Measurements from ENCODE around the gene TDRD1. TPM values are rescaled to one million over a fixed set of nuclear protein-coding genes. Genes with fewer than 3 reads are reported as not detected.

Gene TDRD1
- total and polyA plus RNA-seq, 2 donors (not counting 3 experiments of a cell fraction or from before 2014, with no cell fraction given), result not detected

GRCh38 chr10:114167985-114168384, 11.2 kb upstream of the TDRD1 start:
- intact Hi-C loops (cut with micrococcal nuclease), result no loop called here
- H3K79me2 ChIP-seq (ENCODE audit: control insufficient read depth, insufficient read depth, low read length), result peaks cover 25% of the 10 kb centered on the region
- no peaks in the 10 kb centered on the region for H3K9me1 ChIP-seq (replicated peaks; ENCODE audit: control insufficient read depth, extremely low read depth, insufficient read depth, low read length)
- no peak overlapping the region for H2AFZ ChIP-seq (ENCODE audit: low read depth, low read length)
- peaks cover 10% of the 10 kb centered on the region for H3K4me1 ChIP-seq (ENCODE audit: control insufficient read depth, extremely low read depth, insufficient read depth, low read length)
- BruUV-seq (replicated peaks), result no TSS peak
- no peaks in the 10 kb centered on the region for H4K20me1 ChIP-seq (replicated peaks; ENCODE audit: control insufficient read depth, extremely low read depth, insufficient read depth, low read length)
- no peak overlapping the region for H3K4me2 ChIP-seq (ENCODE audit: insufficient read depth, low read length)
- no peak overlapping the region for H3K27ac ChIP-seq (ENCODE audit: insufficient read depth, low read depth, low read length)
- no peaks in the 10 kb centered on the region for H3K36me3 ChIP-seq (ENCODE audit: control insufficient read depth in 2 of 2, extremely low read depth in 1 of 2, insufficient read depth in 2 of 2, low read length in 2 of 2)
- no peaks in the 10 kb centered on the region for H3K9me3 ChIP-seq (replicated peaks; ENCODE audit: control insufficient read depth, insufficient read depth, low read length)
- no peak overlapping the region for H3K9ac ChIP-seq (replicated peaks; ENCODE audit: extremely low read depth, insufficient read depth, low read length)
- ChIA-PET POLR2A (no interaction called here), CTCF (no interaction called here)
- H3K4me3 ChIP-seq (replicated peaks in 1 of 3; ENCODE audit: insufficient read depth in 1 of 3, low read depth in 1 of 3, low read length in 3 of 3), result no peak overlapping the region
- TF ChIP-seq GATA2 (IDR thresholded peaks at IDR 0.05; ENCODE audit: insufficient read depth, insufficient read length, low read depth, low read length), result no peak
- no peak for TF ChIP-seq POLR2A (IDR thresholded peaks at IDR 0.05; ENCODE audit: low read depth, low read length)
- no peak for TF ChIP-seq FOS (IDR thresholded peaks at IDR 0.05; ENCODE audit: borderline replicate concordance, insufficient read depth, low read length)
- TF ChIP-seq MYC (IDR thresholded peaks at IDR 0.05; ENCODE audit: low read depth, low read length), result no peak
- no peak for TF ChIP-seq CTCF (IDR thresholded peaks at IDR 0.05; ENCODE audit: extremely low read depth in 1 of 2, insufficient read depth in 1 of 2, low read depth in 1 of 2, low read length in 2 of 2)
- no peak for TF ChIP-seq EZH2 (IDR thresholded peaks at IDR 0.05; ENCODE audit: borderline replicate concordance, low read depth, low read length, severe bottlenecking)
- TF ChIP-seq MAX (IDR thresholded peaks at IDR 0.05; ENCODE audit: insufficient read depth, insufficient read length), result no peak
- no peak for TF ChIP-seq JUN (IDR thresholded peaks at IDR 0.05; ENCODE audit: borderline replicate concordance, insufficient read depth, insufficient read length, low read depth)
- no peak for TF ChIP-seq POLR2AphosphoS5 (IDR thresholded peaks at IDR 0.05; ENCODE audit: insufficient read depth, low read depth, low read length)
- dilution Hi-C loops (cut with MboI; ENCODE audit: extremely low pct_ligation_motif_present, low sequenced_read_pairs), result no loop called here
- H3K27me3 ChIP-seq (ENCODE audit: control insufficient read depth in 2 of 2, insufficient read depth in 2 of 2, low read length in 2 of 2), result no peaks in the 10 kb centered on the region
- FAIRE-seq, result no peak
- DNase-seq (ENCODE audit: low read depth, low spot score), result no peak
